RKO (cell line): ENCODE data around the gene GNAZ.

Experiments
- DNase-seq: peaks from one replicate; pipeline ENCODE4 v3.0.0-alpha.2; 2016; ENCODE audit warnings: low spot score

GNAZ gene

DNA sequence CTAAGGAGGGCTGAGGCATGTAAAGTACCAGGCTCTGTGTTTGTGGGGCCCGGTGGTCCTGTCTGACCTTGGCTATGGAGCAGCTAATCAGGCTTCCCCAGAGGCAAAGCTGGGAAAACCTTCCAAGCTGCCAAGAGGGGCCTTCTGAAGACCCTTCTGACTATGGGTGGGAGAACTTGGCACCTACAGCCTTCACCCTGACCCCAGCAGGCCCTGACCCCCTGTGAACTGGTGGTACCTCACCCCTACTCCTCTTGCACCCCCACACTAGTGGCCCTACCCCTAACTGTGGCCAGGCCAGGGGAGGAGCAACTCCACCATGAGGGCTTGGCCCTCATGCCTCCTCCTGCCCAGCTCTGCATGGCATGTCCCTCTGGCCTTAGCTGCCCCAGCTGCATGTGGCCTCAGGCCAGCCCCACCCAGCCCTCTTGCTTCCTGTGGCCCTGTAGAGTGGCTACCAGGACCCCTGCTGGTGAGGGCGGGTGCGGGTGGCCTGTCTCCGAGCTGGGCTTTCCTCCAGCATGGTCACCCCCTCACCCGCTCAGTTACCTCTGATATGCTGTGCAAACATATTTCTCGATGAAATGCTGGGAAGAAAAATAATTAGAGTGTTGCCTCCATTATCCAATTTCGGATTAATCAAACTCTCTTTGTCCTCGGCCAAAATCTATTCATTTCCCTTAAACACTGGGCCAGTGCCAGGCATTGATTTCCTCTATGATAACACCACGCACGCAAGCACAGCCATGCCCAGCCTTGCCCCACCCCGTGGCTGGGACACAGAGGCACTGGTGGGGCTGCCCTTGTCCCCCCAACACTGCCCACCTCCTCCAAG, 7.5 kb downstream of the GNAZ start:
- DNase-seq, result no peak

- DNase-seq, result no peak
Measured at GRCh38 chr22:23078462-23078787, 8.1 kb downstream of the GNAZ start.

GRCh38 chr22:23079240-23079768, 9.0 kb downstream of the GNAZ start:
- DNase-seq, result no peak

GRCh38 chr22:23079814-23080521, 9.6 kb downstream of the GNAZ start:
- no peak for DNase-seq

DNA sequence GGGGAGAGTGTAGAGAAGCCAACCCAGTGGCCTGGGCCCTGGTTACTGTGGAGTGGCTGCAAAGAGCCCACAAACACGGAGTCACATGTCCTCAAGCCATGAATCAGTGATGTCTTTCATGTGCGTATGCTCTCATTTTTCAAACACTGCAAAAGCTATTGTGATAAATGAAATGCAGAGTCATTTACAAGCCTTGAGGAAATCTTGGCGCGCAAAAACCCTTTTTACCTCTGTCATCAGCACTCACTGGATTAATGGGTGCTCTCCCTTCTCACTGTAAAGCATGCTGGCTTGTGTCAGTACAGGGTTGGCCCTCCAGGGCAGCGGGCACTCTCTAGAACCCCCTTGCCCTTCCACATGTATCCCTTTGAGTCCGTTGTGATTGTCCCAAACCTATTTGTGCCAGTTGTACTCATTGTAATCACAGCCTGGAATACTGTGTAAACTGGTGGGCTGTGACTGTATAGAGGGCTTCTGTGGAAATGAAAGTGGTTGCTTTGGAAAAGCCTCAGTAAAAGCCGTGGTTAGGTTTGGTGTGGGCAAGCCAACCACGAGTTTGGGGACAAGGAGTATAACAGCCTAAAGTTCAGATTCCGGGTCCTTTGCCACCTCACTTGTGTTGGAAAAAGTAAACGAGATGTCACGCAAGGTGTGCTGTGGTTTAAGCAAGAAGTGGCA, 10.4 kb downstream of the GNAZ start:
- no peak for DNase-seq

- DNase-seq, result no peak
Measured at GRCh38 chr22:23082534-23083314, 12.4 kb downstream of the GNAZ start.

- DNase-seq, result no peak
Measured at GRCh38 chr22:23083315-23084021, 13.1 kb downstream of the GNAZ start.

GRCh38 chr22:23084453-23085350, 14.4 kb downstream of the GNAZ start:
- DNase-seq, result no peak

DNA sequence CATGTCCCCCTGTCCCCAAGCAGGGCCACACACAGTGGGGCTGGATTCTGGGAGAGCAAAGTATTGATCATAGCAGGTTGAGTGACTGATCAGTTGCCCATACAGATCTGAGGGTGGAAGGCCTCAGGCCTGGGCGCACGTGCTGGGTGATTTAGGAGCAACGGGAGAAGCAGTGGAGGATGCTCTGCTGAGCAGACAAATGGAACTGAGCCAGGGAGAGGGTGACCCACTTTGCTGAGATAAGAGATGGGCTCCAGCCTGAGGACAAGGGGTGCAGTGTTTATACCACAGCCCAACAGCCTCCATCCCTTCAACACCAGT, 15.0 kb downstream of the GNAZ start:
- DNase-seq, result no peak

GRCh38 chr22:23085785-23086184, 15.5 kb downstream of the GNAZ start:
- no peak for DNase-seq

DNA sequence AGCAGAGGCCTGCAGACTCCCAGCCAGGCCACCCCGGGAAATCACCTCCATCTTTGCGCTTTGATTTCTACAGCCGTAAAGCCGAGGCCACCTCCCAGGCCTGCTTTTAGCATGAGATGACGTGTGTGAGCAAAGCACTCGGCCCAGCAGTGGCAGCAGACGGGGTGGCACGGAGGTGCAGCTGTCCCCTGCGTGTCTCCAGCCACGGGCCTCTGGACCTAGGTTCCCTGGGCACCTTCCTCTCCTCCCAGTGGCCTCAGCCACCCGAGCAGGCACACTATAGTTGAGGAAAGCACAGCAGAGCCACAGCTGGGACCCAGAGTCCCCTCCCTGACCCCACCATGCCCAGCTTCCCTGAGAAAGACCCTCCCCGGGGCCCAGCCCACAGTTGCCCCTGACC, 15.9 kb downstream of the GNAZ start:
- DNase-seq, result no peak

- no peak for DNase-seq
Measured at GRCh38 chr22:23086787-23087186, 16.5 kb downstream of the GNAZ start.

DNA sequence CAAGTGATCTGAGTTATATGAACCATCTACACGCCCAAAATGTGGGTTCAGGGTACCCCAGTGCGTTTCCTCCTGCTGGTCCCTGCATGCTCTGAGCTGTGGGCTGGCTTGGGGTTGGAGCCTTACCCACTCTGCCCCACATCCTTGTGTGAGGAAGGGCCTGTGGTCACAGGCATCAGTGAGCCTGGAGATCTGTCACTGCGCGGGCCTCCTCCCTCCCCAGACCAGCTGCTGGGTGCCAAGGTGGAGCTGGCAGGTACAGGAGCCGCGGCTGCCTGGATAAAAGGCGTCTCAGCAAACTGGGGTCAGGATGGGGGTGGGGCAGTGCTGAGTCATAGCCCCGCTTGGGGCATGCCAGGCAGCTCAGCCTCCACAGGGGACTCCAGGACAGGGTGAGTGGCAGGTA, 17.9 kb downstream of the GNAZ start:
- DNase-seq, result no peak

DNA sequence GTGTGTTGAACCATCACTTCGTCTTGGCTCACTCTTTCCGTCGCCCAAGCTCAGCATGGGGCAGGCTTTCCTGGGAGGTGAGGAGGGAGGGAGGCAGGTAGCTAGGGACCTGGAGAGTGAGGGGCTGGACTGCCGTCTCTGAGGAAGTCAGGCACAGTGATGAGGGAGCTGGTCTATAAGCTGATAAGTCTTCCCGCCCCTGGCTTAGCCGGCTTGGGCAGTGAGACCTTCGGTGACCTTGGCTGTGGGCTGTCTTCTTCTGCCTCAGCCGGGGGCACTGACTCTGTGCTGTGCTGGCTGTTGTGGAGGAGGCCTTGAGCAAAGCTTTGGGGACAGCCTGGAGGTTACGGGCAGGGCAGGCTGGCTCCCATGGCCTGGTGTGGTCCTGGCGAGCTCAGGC, 18.7 kb downstream of the GNAZ start:
- DNase-seq, result no peak

GRCh38 chr22:23089633-23090456, 19.5 kb downstream of the GNAZ start:
- no peak for DNase-seq

DNA sequence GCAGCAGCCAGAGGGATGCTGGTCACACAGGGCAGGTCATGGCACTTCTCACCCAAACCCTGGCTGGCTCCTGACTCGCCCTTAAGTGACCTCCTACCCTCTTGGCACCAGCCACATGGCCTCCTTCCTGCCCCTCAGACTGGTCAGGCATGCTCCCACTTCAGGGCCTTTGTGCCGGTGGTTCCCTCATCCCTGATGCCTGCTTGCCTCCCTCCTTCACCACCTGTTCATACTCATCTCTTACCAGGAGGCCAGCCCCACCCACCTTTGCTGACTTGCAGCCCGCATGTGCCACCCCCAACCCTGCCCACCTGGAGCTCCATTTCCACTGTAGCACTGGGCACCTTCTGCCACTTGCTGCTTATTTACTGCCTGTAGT, 20.1 kb downstream of the GNAZ start:
- DNase-seq, result no peak

DNA sequence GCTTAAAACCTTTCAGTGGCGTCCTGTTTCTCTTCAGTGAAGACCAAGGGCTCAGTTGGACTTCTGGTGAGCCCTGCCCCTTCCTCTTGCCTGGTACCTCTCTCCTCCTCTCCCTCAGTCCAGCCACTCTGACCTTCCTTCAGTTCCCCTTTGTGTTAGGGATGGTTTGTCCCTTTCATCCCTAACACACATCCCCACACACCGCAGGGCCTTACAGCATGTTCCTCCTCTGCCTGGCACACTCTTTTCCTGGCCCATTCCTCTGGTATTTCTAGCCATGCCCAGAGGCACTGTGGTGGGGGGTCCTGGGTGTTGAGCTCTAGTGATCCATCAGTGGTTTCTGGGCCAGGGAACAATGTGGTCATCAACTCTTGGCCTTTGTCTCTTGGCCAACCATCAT, 21.4 kb downstream of the GNAZ start:
- DNase-seq, result no peak

DNA sequence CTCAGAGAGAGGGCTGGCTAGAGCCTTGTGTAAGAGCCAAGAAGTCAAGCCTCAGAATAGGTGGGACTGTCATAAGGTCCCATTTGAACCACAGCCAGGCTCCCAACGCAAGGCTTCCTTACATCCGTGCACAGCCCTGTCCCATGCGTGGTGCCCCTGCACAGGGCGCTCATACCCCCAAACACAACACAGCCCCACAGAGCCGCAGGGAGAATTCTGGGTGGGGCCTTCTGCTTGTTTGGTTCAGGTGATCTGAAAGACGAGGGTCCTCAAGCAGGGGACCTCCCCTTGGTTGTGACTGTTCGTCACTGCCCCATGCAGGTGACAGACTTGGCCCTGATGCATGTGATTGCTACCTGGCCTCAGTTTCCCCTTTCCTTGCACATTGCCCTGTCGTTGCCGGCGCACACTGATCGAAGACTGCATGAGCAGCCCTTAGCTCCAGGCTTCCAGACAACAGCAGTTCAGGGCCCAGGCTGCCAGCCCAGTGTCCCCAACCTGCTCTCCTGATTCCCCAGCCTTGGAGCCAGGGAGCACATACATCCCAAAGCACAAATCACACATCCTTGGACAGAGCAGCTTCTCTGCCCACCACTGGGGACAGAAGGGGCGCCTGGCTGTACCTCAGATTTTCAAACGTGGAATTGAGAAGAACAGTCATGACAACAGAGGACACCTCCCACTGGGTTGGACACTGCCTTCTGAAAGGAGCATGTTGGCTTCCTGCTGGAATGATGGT, 22.1 kb downstream of the GNAZ start:
- no peak for DNase-seq
